Panc1 (cell line): Measurements from ENCODE around the gene TSPAN5. TPM values are rescaled to one million over a fixed set of nuclear protein-coding genes. Genes with fewer than 3 reads are reported as not detected.

Source experiments
- ATAC-seq: fragments of 200-7000 bp; cut with Tn5 transposase; 2 replicates; pipeline ENCODE4 v1.9.1; 2020; ENCODE audit warnings: mild to moderate bottlenecking, moderate library complexity
- Bru-seq: library from RNA; stranded (reverse); fragments of 400-500 nt; gene quantifications from one replicate; lab custom pipeline; 2021; lab: Mats Ljungman, UMichigan
- BruChase-seq, 2 experiments: library from RNA; stranded (reverse); fragments of 400-500 nt; gene quantifications; one replicate each; lab custom pipeline; 2021; lab: Mats Ljungman, UMichigan
- BruUV-seq: library from RNA; stranded (reverse); fragments of 400-500 nt; replicated peaks from 2 replicates; lab custom pipeline; 2021; lab: Mats Ljungman, UMichigan
- CTCF ChIA-PET: fragments of 300-600 bp; sonication (Branson Sonifier 250); formaldehyde crosslinking; loops from one replicate; lab custom pipeline; 2022; ENCODE audit warnings: antibody characterized with exemption; lab: Charles Lee
- POLR2A ChIA-PET: fragments of 300-600 bp; sonication (Branson Sonifier 250); formaldehyde crosslinking; loops from one replicate; lab custom pipeline; 2022; ENCODE audit warnings: antibody characterized with exemption; lab: Charles Lee
- DNase-seq: peaks from one replicate; pipeline ENCODE4 v3.0.0-alpha.2; 2010; ENCODE audit warnings: low read depth, low spot score
- H3K27ac ChIP-seq: 2 replicates; pipeline ENCODE4 v1.5.1; 2011; ENCODE audit warnings: mild to moderate bottlenecking, low read length, inconsistent platforms
- H3K27me3 ChIP-seq: fragments of 200-500 bp; sonication (Bioruptor generic); 2 replicates; pipeline ENCODE4 v1.6.0; 2014; ENCODE audit warnings: low read length, inconsistent platforms; ENCODE audit not compliant: control insufficient read depth, insufficient read depth
- H3K36me3 ChIP-seq: fragments of 200-500 bp; sonication (Bioruptor generic); 2 replicates; pipeline ENCODE4 v1.5.1; 2014; ENCODE audit warnings: inconsistent platforms, mild to moderate bottlenecking, low read length, moderate library complexity; ENCODE audit not compliant: control insufficient read depth, insufficient read depth
- H3K4me1 ChIP-seq: 2 replicates; pipeline ENCODE4 v1.5.1; 2011; ENCODE audit warnings: inconsistent platforms, mild to moderate bottlenecking, low read length, moderate library complexity; ENCODE audit not compliant: control insufficient read depth, insufficient read depth
- H3K4me3 ChIP-seq, 2 experiments: 2 replicates each; pipeline ENCODE4 v1.5.1; 2011 to 2012; ENCODE audit warnings: low read depth in 2 of 2, low read length in 2 of 2, mild to moderate bottlenecking in 2 of 2, inconsistent platforms in 1 of 2, moderate library complexity in 1 of 2
- H3K9me3 ChIP-seq: fragments of 200-500 bp; sonication (Bioruptor generic); 2 replicates; pipeline ENCODE4 v1.5.1; 2014; ENCODE audit warnings: low read depth, mild to moderate bottlenecking, inconsistent platforms, low read length, moderate library complexity; ENCODE audit not compliant: control insufficient read depth, insufficient read depth
- POLR2AphosphoS5 ChIP-seq: IDR thresholded peaks from 2 replicates; pipeline ENCODE4 v1.6.1; 2012; ENCODE audit warnings: mild to moderate bottlenecking, low read depth, low read length, moderate library complexity
- REST ChIP-seq, 2 experiments: IDR thresholded peaks; 2 replicates each; pipeline ENCODE4 v1.6.1; 2011 to 2012; ENCODE audit warnings: low read depth in 2 of 2, control low read depth in 1 of 2, low read length in 1 of 2, mild to moderate bottlenecking in 1 of 2, moderate library complexity in 1 of 2; ENCODE audit not compliant: insufficient read depth in 1 of 2
- SIN3A ChIP-seq: IDR thresholded peaks from 2 replicates; pipeline ENCODE4 v1.6.1; 2012; ENCODE audit warnings: low read depth, mild to moderate bottlenecking, low read length, moderate library complexity, borderline replicate concordance; ENCODE audit not compliant: insufficient read depth
- TCF7L2 ChIP-seq: IDR thresholded peaks from 2 replicates; pipeline ENCODE4 v1.6.1; 2011; ENCODE audit warnings: mild to moderate bottlenecking, low read depth, low read length, inconsistent platforms
- in situ Hi-C: cut with HindIII; loops from 2 replicates; pipeline ENCODE4 v1.10.0; 2016; ENCODE audit warnings: low sequenced_read_pairs, low pct_unique_long_range_greater_than_20kb
- intact Hi-C: fragments of 100-400 bp; cut with micrococcal nuclease; formaldehyde crosslinking; loops from one replicate; pipeline ENCODE4 v1.10.0; 2022; ENCODE audit not compliant: unreplicated experiment
- long read RNA-seq: library from polyadenylated mRNA; unstranded; transcript quantifications from one replicate; pipeline ENCODE4 v2.0.0, GENCODE V29; 2021; ENCODE audit not compliant: unreplicated experiment
- polyA plus RNA-seq: library from polyadenylated mRNA; unstranded; fragments of >200 nt; gene quantifications from one replicate; pipeline ENCODE4 v1.2.1, GENCODE V29; 2012; ENCODE audit warnings: missing spikeins; ENCODE audit not compliant: insufficient read length
- total RNA-seq: library from RNA; stranded (reverse); gene quantifications from one replicate; pipeline ENCODE4 v1.2.1, GENCODE V29; 2021; ENCODE audit not compliant: unreplicated experiment
- TF ChIP-seq, protein P1 (sequence below): fragments of 450-650 bp; IDR thresholded peaks from 2 replicates; pipeline ENCODE4 v1.5.1; 2017; ENCODE audit warnings: mild to moderate bottlenecking

TSPAN5 gene
- total RNA-seq (61.9 TPM), Bru-seq, nascent RNA (percentile 92 among the genes with signal in this experiment), BruChase-seq, experiment 1, labeled RNA remaining after a 2-hour chase (percentile 82 among the genes with signal in this experiment), BruChase-seq, experiment 2, labeled RNA remaining after a 6-hour chase (percentile 83 among the genes with signal in this experiment)
- polyA plus RNA-seq: 45.8 TPM
- long read RNA-seq, full-length matches to known transcripts: 135 of 273 reads
- long read RNA-seq, partial matches to known transcripts: 3 of 273 reads
- long read RNA-seq, other reads (novel, unspliced or antisense): 135 of 273 reads

DNA sequence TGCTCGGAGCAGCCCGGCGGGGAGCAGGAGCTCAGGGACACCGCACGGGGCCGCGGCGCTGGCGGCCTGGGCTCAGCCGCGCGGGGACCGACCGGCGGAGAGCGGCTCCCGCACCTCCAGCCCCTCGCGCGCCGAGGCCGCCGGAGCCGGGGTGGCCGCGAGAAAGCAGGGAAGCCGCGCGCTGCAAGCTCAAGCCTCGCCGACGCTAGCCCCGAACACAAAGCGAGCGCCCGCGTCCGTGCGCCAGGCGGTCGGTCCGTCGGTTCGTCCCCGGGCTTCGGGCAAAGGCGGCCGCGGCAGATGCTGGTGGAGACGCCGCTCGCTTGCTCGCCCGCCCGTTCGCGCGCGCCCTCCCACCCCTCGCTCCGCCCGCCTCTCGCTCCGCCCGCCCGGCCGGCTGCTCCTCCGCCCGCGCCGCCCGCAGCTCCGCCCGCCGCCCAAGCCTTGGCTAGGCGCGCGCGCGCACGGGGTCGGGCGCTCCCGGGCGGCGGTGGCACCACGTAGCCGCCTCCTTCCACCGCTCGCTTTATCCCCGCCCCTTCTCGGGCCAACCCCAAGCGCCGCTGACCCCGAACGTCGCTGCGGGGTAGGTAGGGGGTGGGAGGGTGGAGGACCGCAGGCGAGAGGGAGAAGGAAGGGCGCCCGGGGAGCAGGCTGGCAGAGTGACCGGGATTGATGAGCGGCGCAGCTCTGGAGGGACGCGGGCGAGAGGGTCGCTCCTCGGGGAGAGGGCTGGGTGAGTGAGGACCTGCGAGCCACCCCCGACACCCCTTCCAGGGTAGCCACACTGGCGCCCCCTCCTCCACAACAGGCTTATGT, at the start of gene TSPAN5:
TSS of gene TSPAN5 (minus strand) at position 325 of the 819 bp plus-strand sequence.
- Histone ChIP-seq H3K9me3 (no peaks in the 10 kb centered on the region), H3K27ac (peak within 1 kb of the TSS; percentile 89), H3K4me3 (peak within 1 kb of the TSS; percentile 78 to 89), H3K36me3 (peaks cover 4% of the 10 kb centered on the region; the same call in 1 of the 2 replicates), H3K27me3 (no peaks in the 10 kb centered on the region), H3K4me1 (peaks cover 30% of the 10 kb centered on the region)
- no TSS peak for BruUV-seq
- ChIA-PET CTCF (interaction anchor here (0.7 to 1.0 kb wide), 2 partner anchors 88 to 191 kb away, joined by 5 to 7 read pairs; no protein-coding TSS in a partner anchor), POLR2A (interaction anchor here (0.5 to 1.1 kb wide), 6 partner anchors 19 to 1392 kb away, joined by 3 to 10 read pairs (median 4); partner anchors contain the start of gene EIF4E)
- intact Hi-C loops (loop anchor here (10.0 kb wide), 2 partner anchors 176 to 194 kb away; no protein-coding TSS in a partner anchor), in situ Hi-C loops (no loop called here)
- peak; percentile 86 for ATAC-seq
- no peak for DNase-seq
- TF ChIP-seq POLR2AphosphoS5: peak; percentile 56; the same call in 1 of the 2 replicates
- TF ChIP-seq, protein P1, sequence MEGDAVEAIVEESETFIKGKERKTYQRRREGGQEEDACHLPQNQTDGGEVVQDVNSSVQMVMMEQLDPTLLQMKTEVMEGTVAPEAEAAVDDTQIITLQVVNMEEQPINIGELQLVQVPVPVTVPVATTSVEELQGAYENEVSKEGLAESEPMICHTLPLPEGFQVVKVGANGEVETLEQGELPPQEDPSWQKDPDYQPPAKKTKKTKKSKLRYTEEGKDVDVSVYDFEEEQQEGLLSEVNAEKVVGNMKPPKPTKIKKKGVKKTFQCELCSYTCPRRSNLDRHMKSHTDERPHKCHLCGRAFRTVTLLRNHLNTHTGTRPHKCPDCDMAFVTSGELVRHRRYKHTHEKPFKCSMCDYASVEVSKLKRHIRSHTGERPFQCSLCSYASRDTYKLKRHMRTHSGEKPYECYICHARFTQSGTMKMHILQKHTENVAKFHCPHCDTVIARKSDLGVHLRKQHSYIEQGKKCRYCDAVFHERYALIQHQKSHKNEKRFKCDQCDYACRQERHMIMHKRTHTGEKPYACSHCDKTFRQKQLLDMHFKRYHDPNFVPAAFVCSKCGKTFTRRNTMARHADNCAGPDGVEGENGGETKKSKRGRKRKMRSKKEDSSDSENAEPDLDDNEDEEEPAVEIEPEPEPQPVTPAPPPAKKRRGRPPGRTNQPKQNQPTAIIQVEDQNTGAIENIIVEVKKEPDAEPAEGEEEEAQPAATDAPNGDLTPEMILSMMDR: no peak

GRCh38 chr4:98706935-98707334, 48.5 kb upstream of the TSPAN5 start:
- POLR2A ChIA-PET: no interaction called here
- no peak for ATAC-seq
- Histone ChIP-seq H3K9me3 (no peaks in the 10 kb centered on the region), H3K27ac (no peak overlapping the region), H3K4me3 (no peak overlapping the region), H3K36me3 (no peaks in the 10 kb centered on the region), H3K27me3 (no peaks in the 10 kb centered on the region), H3K4me1 (no peaks in the 10 kb centered on the region; the same call in 1 of the 2 replicates)
- intact Hi-C loops: no loop called here
- TF ChIP-seq, protein P1: no peak
- TF ChIP-seq POLR2AphosphoS5 (no peak), REST (IDR thresholded peaks at IDR 0.05; ENCODE audit: insufficient read depth in 1 of 2, low read depth in 2 of 2, low read length in 1 of 2) (no peak), SIN3A (no peak), TCF7L2 (no peak)
- in situ Hi-C loops: no loop called here
- no TSS peak for BruUV-seq
- CTCF ChIA-PET: no interaction called here
- DNase-seq: no peak
